Fibroblast of the aortic adventitia (primary cell): ENCODE results near the gene PLS1. TPM values are rescaled to one million over a fixed set of nuclear protein-coding genes. Genes with fewer than 3 reads are reported as not detected.

Experiments used
- DNase-seq: peaks from one replicate; pipeline ENCODE4 v3.0.0-alpha.2; 2010; ENCODE audit warnings: low read depth
- H3K4me3 ChIP-seq: 2 replicates; pipeline ENCODE4 v1.5.1; 2011; ENCODE audit warnings: low read depth, mild to moderate bottlenecking, control low read depth, low read length, moderate library complexity
- CTCF ChIP-seq: IDR thresholded peaks from 2 replicates; pipeline ENCODE4 v1.5.1; 2011; ENCODE audit warnings: mild to moderate bottlenecking, low read length, control low read depth, inconsistent platforms; ENCODE audit not compliant: insufficient read depth
- total RNA-seq: library from RNA; depleted of rRNA; stranded (reverse); fragments of >200 nt; gene quantifications from 2 replicates; pipeline ENCODE4 v1.2.3, GENCODE V29; 2012; ENCODE audit warnings: low replicate concordance

The PLS1 gene
- total RNA-seq, 1 donor: 0.99 TPM

DNA sequence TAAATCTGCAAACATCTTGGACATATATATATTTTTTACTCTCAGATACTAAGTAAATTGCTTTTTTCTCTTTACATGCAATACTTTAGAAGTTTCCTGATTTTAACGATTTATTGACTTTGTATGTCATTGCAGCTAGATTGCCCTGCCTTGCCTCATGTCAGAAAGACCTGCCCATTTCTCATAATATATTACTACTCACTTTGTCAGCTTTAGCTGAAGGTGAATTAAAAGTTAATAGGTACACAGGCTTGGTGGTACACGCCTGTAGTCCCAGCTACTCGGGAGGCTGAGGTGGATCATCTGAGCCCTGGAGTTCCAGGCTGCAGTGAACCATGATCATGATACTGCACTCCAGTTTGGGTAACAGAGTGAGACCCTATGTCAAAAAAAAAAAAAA is 52.8 kb downstream of the PLS1 start:
- H3K4me3 ChIP-seq: no peak overlapping the region
- no peak for TF ChIP-seq CTCF
- DNase-seq: no peak

DNA sequence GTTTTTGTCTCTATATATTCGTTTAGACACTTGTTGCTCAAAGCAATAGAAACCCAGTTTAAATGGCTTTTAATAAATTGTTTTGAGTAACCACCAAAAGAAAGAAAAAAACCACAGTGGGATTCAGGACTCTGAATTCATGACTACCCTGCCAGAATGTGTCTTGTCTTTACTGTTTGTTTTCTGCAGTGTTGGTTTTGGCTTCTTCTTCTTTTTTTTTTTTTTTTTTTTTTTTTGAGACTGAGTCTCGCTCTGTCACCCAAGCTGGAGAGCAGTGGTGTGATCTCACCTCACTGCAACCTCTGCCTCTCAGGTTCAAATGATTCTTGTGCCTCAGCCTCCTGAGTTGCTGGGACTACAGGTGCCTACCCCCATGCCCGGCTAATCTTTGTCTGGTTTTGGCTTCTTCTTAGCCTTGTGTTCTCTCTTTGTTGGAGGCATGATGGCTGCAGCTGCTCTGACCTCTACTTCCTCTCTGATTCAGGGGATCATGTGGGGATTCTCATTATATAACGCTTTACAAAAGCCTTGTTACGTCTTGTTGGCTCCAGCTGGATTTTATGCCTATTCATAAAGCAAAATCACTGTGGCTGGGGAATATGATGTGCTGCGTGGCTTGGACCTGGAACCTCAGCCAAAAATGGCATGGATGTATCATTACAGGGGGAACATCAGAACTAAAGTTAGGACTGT is 54.0 kb downstream of the PLS1 start:
- TF ChIP-seq CTCF: no peak

DNA sequence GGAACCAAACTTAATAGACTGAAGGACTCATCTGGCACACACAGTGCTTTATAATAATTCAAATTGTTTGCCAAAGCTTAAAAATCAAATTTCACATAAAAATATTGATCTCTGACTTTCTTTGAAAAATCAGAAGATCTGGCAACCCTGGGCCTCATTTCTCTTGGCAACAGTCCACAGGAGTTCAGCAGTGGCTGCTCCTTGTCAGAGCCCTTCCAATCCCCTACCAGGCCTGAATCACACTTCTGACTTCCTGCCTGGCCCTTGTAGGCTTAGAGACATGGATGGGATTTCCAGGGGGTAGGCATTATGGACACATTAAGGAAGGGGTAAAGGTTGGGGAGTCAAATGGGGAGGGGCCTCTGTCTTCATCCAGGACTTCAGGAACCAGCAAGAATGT is 55.5 kb downstream of the PLS1 start:
- no peak for DNase-seq
- no peak overlapping the region for H3K4me3 ChIP-seq
- no peak for TF ChIP-seq CTCF

More for the DNA sequence above, 54.0 kb downstream of the PLS1 start:
- no peak overlapping the region for H3K4me3 ChIP-seq
- no peak for DNase-seq

GRCh38 chr3:142652826-142653292 is 56.7 kb downstream of the PLS1 start:
- DNase-seq: peak; percentile 10
- no peak for TF ChIP-seq CTCF
- H3K4me3 ChIP-seq: no peak overlapping the region

GRCh38 chr3:142656575-142656974 is 60.4 kb downstream of the PLS1 start:
- no peak for TF ChIP-seq CTCF
- DNase-seq: no peak

GRCh38 chr3:142657033-142657432 is 60.8 kb downstream of the PLS1 start:
- DNase-seq: no peak
- H3K4me3 ChIP-seq: no peak overlapping the region
- no peak for TF ChIP-seq CTCF

More at GRCh38 chr3:142656575-142656974, 60.4 kb downstream of the PLS1 start:
- H3K4me3 ChIP-seq: no peak overlapping the region

- no peak for DNase-seq
- TF ChIP-seq CTCF: no peak
Observed at GRCh38 chr3:142660383-142660782, 64.2 kb downstream of the PLS1 start.

More at GRCh38 chr3:142660383-142660782, 64.2 kb downstream of the PLS1 start:
- H3K4me3 ChIP-seq: no peak overlapping the region
